NT2/D1 (cell line): ENCODE measurements around the gene HUNK.

Experiments
- SUZ12 ChIP-seq: IDR thresholded peaks from 2 replicates; pipeline ENCODE4 v1.6.1; 2011; ENCODE audit not compliant: insufficient read length, insufficient read depth; ENCODE audit errors: extremely low read depth
- YY1 ChIP-seq: IDR thresholded peaks from 2 replicates; pipeline ENCODE4 v1.6.1; 2011; ENCODE audit not compliant: insufficient read length, insufficient read depth
- ZNF274 ChIP-seq: IDR thresholded peaks from 2 replicates; pipeline ENCODE4 v1.6.1; 2011; ENCODE audit warnings: mild to moderate bottlenecking, low read depth, low read length

GRCh38 chr21:31846690-31847089 is 26.1 kb upstream of the HUNK start:
- TF ChIP-seq ZNF274 (no peak), SUZ12 (no peak), YY1 (no peak)
